Femur (tissue), 1 donor: ENCODE results near the gene EPC2.
"Not testable (repeated sequence)": the region's sequence is repeated elsewhere in the genome, so short reads cannot be mapped to it uniquely, and the experiment has no call there.

Experiments
- DNase-seq: peaks from one replicate; pipeline ENCODE4 v3.0.0-alpha.2; 2017

EPC2 gene

GRCh38 chr2:148642112-148642744 is 2.3 kb upstream of the EPC2 start:
- DNase-seq: no peak

- DNase-seq: no peak
Measured at GRCh38 chr2:148642891-148643416, 1.6 kb upstream of the EPC2 start.

GRCh38 chr2:148643421-148643820 is 1.1 kb upstream of the EPC2 start:
- DNase-seq: no peak

GRCh38 chr2:148644883-148645538 is 460 bp downstream of the EPC2 start:
- peak; percentile 97 for DNase-seq

- peak; percentile 57 for DNase-seq
Measured at GRCh38 chr2:148645539-148646230, 1.1 kb downstream of the EPC2 start.

- DNase-seq: no peak
Measured at GRCh38 chr2:148646231-148646559, 1.6 kb downstream of the EPC2 start.

GRCh38 chr2:148647711-148648110 is 3.2 kb downstream of the EPC2 start:
- not testable (repeated sequence) for DNase-seq

GRCh38 chr2:148649936-148650335 is 5.4 kb downstream of the EPC2 start:
- DNase-seq: no peak

- no peak for DNase-seq
Measured at GRCh38 chr2:148650881-148651280, 6.3 kb downstream of the EPC2 start.

GRCh38 chr2:148651972-148652371 is 7.4 kb downstream of the EPC2 start:
- DNase-seq: no peak

GRCh38 chr2:148653437-148653836 is 8.9 kb downstream of the EPC2 start:
- no peak for DNase-seq

- no peak for DNase-seq
Measured at GRCh38 chr2:148654435-148654834, 9.9 kb downstream of the EPC2 start.

- no peak for DNase-seq
Measured at GRCh38 chr2:148656516-148656915, 12.0 kb downstream of the EPC2 start.

- no peak for DNase-seq
Measured at GRCh38 chr2:148658807-148659722, 14.5 kb downstream of the EPC2 start.

GRCh38 chr2:148660999-148661398 is 16.4 kb downstream of the EPC2 start:
- no peak for DNase-seq

- not testable (repeated sequence) for DNase-seq
Measured at GRCh38 chr2:148662332-148662731, 17.8 kb downstream of the EPC2 start.

- no peak for DNase-seq
Measured at GRCh38 chr2:148664229-148664628, 19.7 kb downstream of the EPC2 start.

- no peak for DNase-seq
Measured at GRCh38 chr2:148666555-148666954, 22.0 kb downstream of the EPC2 start.

GRCh38 chr2:148667113-148667836 is 22.7 kb downstream of the EPC2 start:
- no peak for DNase-seq

GRCh38 chr2:148670773-148671172 is 26.2 kb downstream of the EPC2 start:
- DNase-seq: no peak

- DNase-seq: no peak
Measured at GRCh38 chr2:148674063-148675020, 29.8 kb downstream of the EPC2 start.
